Panc1 (cell line): Measurements from ENCODE around the gene WNK2. TPM values are rescaled to one million over a fixed set of nuclear protein-coding genes. Genes with fewer than 3 reads are reported as not detected.

Source experiments
- ATAC-seq: fragments of 200-7000 bp; cut with Tn5 transposase; 2 replicates; pipeline ENCODE4 v1.9.1; 2020; ENCODE audit warnings: mild to moderate bottlenecking, moderate library complexity
- BruUV-seq: library from RNA; stranded (reverse); fragments of 400-500 nt; replicated peaks from 2 replicates; lab custom pipeline; 2021; lab: Mats Ljungman, UMichigan
- CTCF ChIA-PET: fragments of 300-600 bp; sonication (Branson Sonifier 250); formaldehyde crosslinking; loops from one replicate; lab custom pipeline; 2022; ENCODE audit warnings: antibody characterized with exemption; lab: Charles Lee
- POLR2A ChIA-PET: fragments of 300-600 bp; sonication (Branson Sonifier 250); formaldehyde crosslinking; loops from one replicate; lab custom pipeline; 2022; ENCODE audit warnings: antibody characterized with exemption; lab: Charles Lee
- DNase-seq: peaks from one replicate; pipeline ENCODE4 v3.0.0-alpha.2; 2010; ENCODE audit warnings: low read depth, low spot score
- H3K27ac ChIP-seq: 2 replicates; pipeline ENCODE4 v1.5.1; 2011; ENCODE audit warnings: mild to moderate bottlenecking, low read length, inconsistent platforms
- H3K27me3 ChIP-seq: fragments of 200-500 bp; sonication (Bioruptor generic); 2 replicates; pipeline ENCODE4 v1.6.0; 2014; ENCODE audit warnings: low read length, inconsistent platforms; ENCODE audit not compliant: control insufficient read depth, insufficient read depth
- H3K36me3 ChIP-seq: fragments of 200-500 bp; sonication (Bioruptor generic); 2 replicates; pipeline ENCODE4 v1.5.1; 2014; ENCODE audit warnings: inconsistent platforms, mild to moderate bottlenecking, low read length, moderate library complexity; ENCODE audit not compliant: control insufficient read depth, insufficient read depth
- H3K4me1 ChIP-seq: 2 replicates; pipeline ENCODE4 v1.5.1; 2011; ENCODE audit warnings: inconsistent platforms, mild to moderate bottlenecking, low read length, moderate library complexity; ENCODE audit not compliant: control insufficient read depth, insufficient read depth
- H3K4me3 ChIP-seq, 2 experiments: 2 replicates each; pipeline ENCODE4 v1.5.1; 2011 to 2012; ENCODE audit warnings: low read depth in 2 of 2, low read length in 2 of 2, mild to moderate bottlenecking in 2 of 2, inconsistent platforms in 1 of 2, moderate library complexity in 1 of 2
- H3K9me3 ChIP-seq: fragments of 200-500 bp; sonication (Bioruptor generic); 2 replicates; pipeline ENCODE4 v1.5.1; 2014; ENCODE audit warnings: low read depth, mild to moderate bottlenecking, inconsistent platforms, low read length, moderate library complexity; ENCODE audit not compliant: control insufficient read depth, insufficient read depth
- POLR2AphosphoS5 ChIP-seq: IDR thresholded peaks from 2 replicates; pipeline ENCODE4 v1.6.1; 2012; ENCODE audit warnings: mild to moderate bottlenecking, low read depth, low read length, moderate library complexity
- SIN3A ChIP-seq: IDR thresholded peaks from 2 replicates; pipeline ENCODE4 v1.6.1; 2012; ENCODE audit warnings: low read depth, mild to moderate bottlenecking, low read length, moderate library complexity, borderline replicate concordance; ENCODE audit not compliant: insufficient read depth
- TCF7L2 ChIP-seq: IDR thresholded peaks from 2 replicates; pipeline ENCODE4 v1.6.1; 2011; ENCODE audit warnings: mild to moderate bottlenecking, low read depth, low read length, inconsistent platforms
- in situ Hi-C: cut with HindIII; loops from 2 replicates; pipeline ENCODE4 v1.10.0; 2016; ENCODE audit warnings: low sequenced_read_pairs, low pct_unique_long_range_greater_than_20kb
- intact Hi-C: fragments of 100-400 bp; cut with micrococcal nuclease; formaldehyde crosslinking; loops from one replicate; pipeline ENCODE4 v1.10.0; 2022; ENCODE audit not compliant: unreplicated experiment
- total RNA-seq: library from RNA; stranded (reverse); gene quantifications from one replicate; pipeline ENCODE4 v1.2.1, GENCODE V29; 2021; ENCODE audit not compliant: unreplicated experiment
- TF ChIP-seq, protein P1 (sequence below), 2 experiments: IDR thresholded peaks; 2 replicates each; pipeline ENCODE4 v1.6.1; 2011 to 2012; ENCODE audit warnings: low read depth in 2 of 2, control low read depth in 1 of 2, low read length in 1 of 2, mild to moderate bottlenecking in 1 of 2, moderate library complexity in 1 of 2; ENCODE audit not compliant: insufficient read depth in 1 of 2
- TF ChIP-seq, protein P2 (sequence below): fragments of 450-650 bp; IDR thresholded peaks from 2 replicates; pipeline ENCODE4 v1.5.1; 2017; ENCODE audit warnings: mild to moderate bottlenecking

WNK2 gene
- total RNA-seq, 1 experiment from 2014 or later, result 13.7 TPM

DNA sequence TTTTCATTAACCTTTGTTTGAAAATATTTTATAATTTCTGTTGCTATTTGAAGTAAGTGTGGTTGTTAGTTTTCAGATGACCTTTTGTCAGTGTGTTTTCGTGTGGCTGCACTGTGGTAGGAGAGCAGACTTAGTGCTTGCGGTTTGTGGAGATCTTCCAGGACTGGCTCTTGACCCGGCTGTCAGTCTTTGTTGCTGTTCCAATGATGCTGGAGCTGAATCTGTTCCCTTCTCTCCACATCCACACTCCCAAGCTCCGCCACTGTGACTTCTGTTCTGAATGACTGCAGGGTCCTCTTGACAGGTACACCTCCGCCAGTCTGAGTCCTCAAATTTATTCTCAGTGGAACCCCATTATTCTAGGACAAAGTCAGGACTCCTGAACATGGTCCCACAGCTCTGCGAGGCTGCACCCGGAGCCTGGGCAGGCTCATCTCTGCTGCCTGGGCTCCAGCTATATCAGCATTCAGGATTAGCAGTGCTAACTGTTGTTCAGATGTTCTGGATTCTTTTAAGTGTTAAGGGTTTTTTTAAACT is 126.0 kb downstream of the WNK2 start:
- DNase-seq, result no peak
- intact Hi-C loops, result loop anchor here (5.0 kb wide), 1 partner anchor 353 kb away; no protein-coding TSS in a partner anchor
- in situ Hi-C loops, result no loop called here

DNA sequence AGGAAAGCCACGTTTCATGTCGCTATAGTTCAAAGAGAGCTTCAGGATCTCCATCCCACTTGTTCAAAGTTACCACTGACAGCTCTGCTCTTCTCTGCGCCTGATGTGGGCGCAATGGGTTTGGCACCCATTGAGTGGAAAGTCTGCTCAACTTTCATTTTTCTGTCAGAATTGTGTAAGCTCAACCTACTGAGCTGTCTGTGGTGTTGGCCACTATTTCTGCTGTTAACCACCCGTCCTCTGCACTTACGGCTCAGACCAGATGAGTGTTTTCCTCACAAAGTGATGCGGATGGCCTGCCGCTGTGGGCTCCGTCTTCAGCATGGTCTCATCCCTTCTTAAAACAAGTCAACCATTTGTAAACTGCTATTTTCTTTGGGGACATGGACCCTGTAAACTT is 131.2 kb downstream of the WNK2 start:
- no TSS peak for BruUV-seq
- in situ Hi-C loops (no loop called here), intact Hi-C loops (no loop called here)
- H3K27ac ChIP-seq, result no peak overlapping the region
- DNase-seq (no peak), ATAC-seq (no peak)
- TF ChIP-seq, protein P1, sequence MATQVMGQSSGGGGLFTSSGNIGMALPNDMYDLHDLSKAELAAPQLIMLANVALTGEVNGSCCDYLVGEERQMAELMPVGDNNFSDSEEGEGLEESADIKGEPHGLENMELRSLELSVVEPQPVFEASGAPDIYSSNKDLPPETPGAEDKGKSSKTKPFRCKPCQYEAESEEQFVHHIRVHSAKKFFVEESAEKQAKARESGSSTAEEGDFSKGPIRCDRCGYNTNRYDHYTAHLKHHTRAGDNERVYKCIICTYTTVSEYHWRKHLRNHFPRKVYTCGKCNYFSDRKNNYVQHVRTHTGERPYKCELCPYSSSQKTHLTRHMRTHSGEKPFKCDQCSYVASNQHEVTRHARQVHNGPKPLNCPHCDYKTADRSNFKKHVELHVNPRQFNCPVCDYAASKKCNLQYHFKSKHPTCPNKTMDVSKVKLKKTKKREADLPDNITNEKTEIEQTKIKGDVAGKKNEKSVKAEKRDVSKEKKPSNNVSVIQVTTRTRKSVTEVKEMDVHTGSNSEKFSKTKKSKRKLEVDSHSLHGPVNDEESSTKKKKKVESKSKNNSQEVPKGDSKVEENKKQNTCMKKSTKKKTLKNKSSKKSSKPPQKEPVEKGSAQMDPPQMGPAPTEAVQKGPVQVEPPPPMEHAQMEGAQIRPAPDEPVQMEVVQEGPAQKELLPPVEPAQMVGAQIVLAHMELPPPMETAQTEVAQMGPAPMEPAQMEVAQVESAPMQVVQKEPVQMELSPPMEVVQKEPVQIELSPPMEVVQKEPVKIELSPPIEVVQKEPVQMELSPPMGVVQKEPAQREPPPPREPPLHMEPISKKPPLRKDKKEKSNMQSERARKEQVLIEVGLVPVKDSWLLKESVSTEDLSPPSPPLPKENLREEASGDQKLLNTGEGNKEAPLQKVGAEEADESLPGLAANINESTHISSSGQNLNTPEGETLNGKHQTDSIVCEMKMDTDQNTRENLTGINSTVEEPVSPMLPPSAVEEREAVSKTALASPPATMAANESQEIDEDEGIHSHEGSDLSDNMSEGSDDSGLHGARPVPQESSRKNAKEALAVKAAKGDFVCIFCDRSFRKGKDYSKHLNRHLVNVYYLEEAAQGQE (IDR thresholded peaks at IDR 0.05; ENCODE audit: insufficient read depth in 1 of 2, low read depth in 2 of 2, low read length in 1 of 2), result no peak
- TF ChIP-seq, protein P2, sequence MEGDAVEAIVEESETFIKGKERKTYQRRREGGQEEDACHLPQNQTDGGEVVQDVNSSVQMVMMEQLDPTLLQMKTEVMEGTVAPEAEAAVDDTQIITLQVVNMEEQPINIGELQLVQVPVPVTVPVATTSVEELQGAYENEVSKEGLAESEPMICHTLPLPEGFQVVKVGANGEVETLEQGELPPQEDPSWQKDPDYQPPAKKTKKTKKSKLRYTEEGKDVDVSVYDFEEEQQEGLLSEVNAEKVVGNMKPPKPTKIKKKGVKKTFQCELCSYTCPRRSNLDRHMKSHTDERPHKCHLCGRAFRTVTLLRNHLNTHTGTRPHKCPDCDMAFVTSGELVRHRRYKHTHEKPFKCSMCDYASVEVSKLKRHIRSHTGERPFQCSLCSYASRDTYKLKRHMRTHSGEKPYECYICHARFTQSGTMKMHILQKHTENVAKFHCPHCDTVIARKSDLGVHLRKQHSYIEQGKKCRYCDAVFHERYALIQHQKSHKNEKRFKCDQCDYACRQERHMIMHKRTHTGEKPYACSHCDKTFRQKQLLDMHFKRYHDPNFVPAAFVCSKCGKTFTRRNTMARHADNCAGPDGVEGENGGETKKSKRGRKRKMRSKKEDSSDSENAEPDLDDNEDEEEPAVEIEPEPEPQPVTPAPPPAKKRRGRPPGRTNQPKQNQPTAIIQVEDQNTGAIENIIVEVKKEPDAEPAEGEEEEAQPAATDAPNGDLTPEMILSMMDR, result no peak
- TF ChIP-seq SIN3A, result no peak
- no peak for TF ChIP-seq POLR2AphosphoS5
- no peak for TF ChIP-seq TCF7L2
- no peak overlapping the region for H3K4me3 ChIP-seq
- CTCF ChIA-PET, result no interaction called here
- no peaks in the 10 kb centered on the region for H3K9me3 ChIP-seq
- H3K36me3 ChIP-seq, result no peaks in the 10 kb centered on the region
- POLR2A ChIA-PET, result no interaction called here
- H3K27me3 ChIP-seq, result no peaks in the 10 kb centered on the region
- H3K4me1 ChIP-seq, result peaks cover 3% of the 10 kb centered on the region

More for the DNA sequence above, 126.0 kb downstream of the WNK2 start:
- Histone ChIP-seq H3K27ac (no peak overlapping the region), H3K9me3 (no peaks in the 10 kb centered on the region), H3K4me1 (peaks cover 3% of the 10 kb centered on the region), H3K36me3 (no peaks in the 10 kb centered on the region), H3K4me3 (no peak overlapping the region), H3K27me3 (no peaks in the 10 kb centered on the region)
- POLR2A ChIA-PET, result no interaction called here
- no peak for ATAC-seq
- no peak for TF ChIP-seq SIN3A
- TF ChIP-seq TCF7L2, result no peak
- TF ChIP-seq, protein P1 (IDR thresholded peaks at IDR 0.05; ENCODE audit: insufficient read depth in 1 of 2, low read depth in 2 of 2, low read length in 1 of 2), result no peak
- TF ChIP-seq, protein P2, result no peak
- no peak for TF ChIP-seq POLR2AphosphoS5
- no TSS peak for BruUV-seq
- CTCF ChIA-PET, result no interaction called here
